Erythroblast (primary cell): Measurements from ENCODE around the gene CDK14.
"Not testable (repeated sequence)": the region's sequence is repeated elsewhere in the genome, so short reads cannot be mapped to it uniquely, and the experiment has no call there.

Experiments used
- GATA1 ChIP-seq: IDR thresholded peaks from 2 replicates; pipeline ENCODE4 v1.6.1; 2011; ENCODE audit warnings: low read depth, mild to moderate bottlenecking, control low read depth, low read length, moderate library complexity
- POLR2A ChIP-seq: IDR thresholded peaks from 2 replicates; pipeline ENCODE4 v1.6.1; 2011; ENCODE audit warnings: mild to moderate bottlenecking, low read length

DNA sequence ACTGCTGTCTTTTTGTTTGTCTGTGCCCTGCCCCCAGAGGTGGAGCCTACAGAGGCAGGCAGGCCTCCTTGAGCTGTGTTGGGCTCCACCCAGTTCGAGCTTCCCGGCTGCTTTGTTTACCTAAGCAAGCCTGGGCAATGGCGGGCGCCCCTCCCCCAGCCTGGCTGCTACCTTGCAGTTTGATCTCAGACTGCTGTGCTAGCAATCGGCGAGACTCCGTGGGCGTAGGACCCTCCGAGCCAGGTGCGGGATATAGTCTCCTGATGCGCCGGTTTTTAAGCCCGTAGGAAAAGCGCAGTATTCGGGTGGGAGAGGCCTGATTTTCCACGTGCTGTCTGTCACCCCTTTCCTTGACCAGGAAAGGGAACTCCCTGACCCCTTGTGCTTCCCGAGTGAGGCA lies 43.6 kb downstream of the CDK14 start:
- TF ChIP-seq POLR2A, GATA1: not testable (repeated sequence)
